Endodermal cell (in vitro differentiated cells): ENCODE data around the gene AMHR2. TPM values are rescaled to one million over a fixed set of nuclear protein-coding genes. Genes with fewer than 3 reads are reported as not detected.
A peak's percentile ranks its signal among the peaks of the same experiment; 100 is the strongest.

Experiments used
- DNase-seq: peaks from one replicate; pipeline ENCODE4 v3.0.0-alpha.2; 2017
- H3K27ac ChIP-seq: 2 replicates; pipeline ENCODE4 v1.5.1; 2013; ENCODE audit warnings: mild to moderate bottlenecking, low read depth, low read length, moderate library complexity
- H3K27me3 ChIP-seq: 2 replicates; pipeline ENCODE4 v1.6.1; 2013; ENCODE audit warnings: mild to moderate bottlenecking, low read length, moderate library complexity; ENCODE audit not compliant: insufficient read depth, control insufficient read depth, poor library complexity, severe bottlenecking
- H3K36me3 ChIP-seq: 2 replicates; pipeline ENCODE4 v1.7.0; 2013; ENCODE audit warnings: mild to moderate bottlenecking, low read length, moderate library complexity; ENCODE audit not compliant: control insufficient read depth, insufficient read depth
- H3K4me1 ChIP-seq: one replicate; pipeline ENCODE4 v1.7.0; 2013; ENCODE audit warnings: low read length; ENCODE audit not compliant: control insufficient read depth, insufficient read depth
- H3K4me3 ChIP-seq: 2 replicates; pipeline ENCODE4 v1.5.1; 2013; ENCODE audit warnings: mild to moderate bottlenecking, low read length, moderate library complexity
- H3K9ac ChIP-seq: 2 replicates; pipeline ENCODE4 v1.6.1; 2013; ENCODE audit warnings: mild to moderate bottlenecking, low read length, moderate library complexity; ENCODE audit not compliant: poor library complexity, severe bottlenecking; ENCODE audit errors: extremely low read depth
- H3K9me3 ChIP-seq: 2 replicates; pipeline ENCODE4 v1.6.1; 2013; ENCODE audit warnings: mild to moderate bottlenecking, low read length, moderate library complexity; ENCODE audit not compliant: control insufficient read depth
- H3K27ac Mint-ChIP-seq: 2 replicates; pipeline ENCODE4 v1.8.0; 2020; ENCODE audit warnings: mixed read lengths
- H3K27me3 Mint-ChIP-seq: 2 replicates; pipeline ENCODE4 v1.8.0; 2021; ENCODE audit warnings: mild to moderate bottlenecking, mixed read lengths; ENCODE audit not compliant: insufficient read depth
- H3K36me3 Mint-ChIP-seq: 2 replicates; pipeline ENCODE4 v1.8.0; 2020; ENCODE audit warnings: low read depth, mixed read lengths
- H3K4me1 Mint-ChIP-seq: 2 replicates; pipeline ENCODE4 v1.8.0; 2020; ENCODE audit warnings: mixed read lengths
- H3K4me3 Mint-ChIP-seq: 2 replicates; pipeline ENCODE4 v1.8.0; 2020; ENCODE audit warnings: mild to moderate bottlenecking, moderate library complexity, mixed read lengths
- H3K9me3 Mint-ChIP-seq: 2 replicates; pipeline ENCODE4 v1.8.0; 2020; ENCODE audit warnings: mild to moderate bottlenecking, mixed read lengths
- CTCF ChIP-seq: fragments of 200-600 bp; sonication (generic); conservative IDR thresholded peaks from 2 replicates; pipeline ENCODE4 v1.5.0; 2021; ENCODE audit warnings: antibody characterized with exemption, mild to moderate bottlenecking
- WGBS, 2 experiments: methylation state at CpG; one replicate each; pipeline versions ENCODE4 v1.1.5 to v1.1.7; 2013; ENCODE audit warnings: missing lambda C conversion rate in 2 of 2, mixed read lengths in 1 of 2; ENCODE audit not compliant: insufficient coverage in 1 of 2, insufficient read length in 1 of 2; 5-methylcytosine and 5-hydroxymethylcytosine counted together
- total RNA-seq, 2 donors: library from RNA; stranded (reverse); fragmentation: NEBNext Ultra II Directional in 1 of 2; extraction: Animal tissue kit (Norgen Biotek cat#: 25700) in 1 of 2; gene quantifications; 2 replicates in 1 of 2; 3 replicates in 1 of 2; pipeline ENCODE4 v1.2.1, GENCODE V29; 2021

AMHR2 gene
- total RNA-seq, 2 donors from 2014 or later = 17.1 to 23.6 TPM

GRCh38 chr12:53467880-53468279 lies 44.2 kb downstream of the AMHR2 start:
- Histone ChIP-seq H3K4me1 (peaks cover 18% of the 10 kb centered on the region), H3K27me3 (no peaks in the 10 kb centered on the region), H3K9me3 (no peaks in the 10 kb centered on the region), H3K36me3 (peaks cover 96% of the 10 kb centered on the region), H3K9ac (no peak overlapping the region), H3K27ac (no peak overlapping the region), H3K4me3 (no peak overlapping the region)
- no peak for DNase-seq
- Mint-ChIP-seq H3K27me3 (no peaks in the 10 kb centered on the region), H3K4me1 (peaks cover 62% of the 10 kb centered on the region), H3K9me3 (no peaks in the 10 kb centered on the region), H3K36me3 (peaks cover 90% of the 10 kb centered on the region), H3K4me3 (no peak overlapping the region), H3K27ac (peak overlapping the region; percentile 35)
- TF ChIP-seq CTCF = no peak
- 97 to 100% methylated on average over 2 of the region's 2 CpGs for WGBS, 2 experiments

- H3K4me1 ChIP-seq = peaks cover 18% of the 10 kb centered on the region
- Mint-ChIP-seq H3K4me3 (no peak overlapping the region), H3K27ac (no peak overlapping the region), H3K36me3 (peaks cover 86% of the 10 kb centered on the region), H3K9me3 (no peaks in the 10 kb centered on the region), H3K4me1 (peaks cover 58% of the 10 kb centered on the region), H3K27me3 (no peaks in the 10 kb centered on the region)
- H3K27me3 ChIP-seq = no peaks in the 10 kb centered on the region
- WGBS, 2 experiments = 96 to 100% methylated on average over 1 of the region's 1 CpG
- no peak overlapping the region for H3K9ac ChIP-seq
- no peak overlapping the region for H3K27ac ChIP-seq
- no peak overlapping the region for H3K4me3 ChIP-seq
- no peaks in the 10 kb centered on the region for H3K9me3 ChIP-seq
- DNase-seq = no peak
- no peak for TF ChIP-seq CTCF
- peaks cover 96% of the 10 kb centered on the region for H3K36me3 ChIP-seq
These were observed 44.6 kb downstream of the AMHR2 start for GRCh38 chr12:53468282-53468681.

DNA sequence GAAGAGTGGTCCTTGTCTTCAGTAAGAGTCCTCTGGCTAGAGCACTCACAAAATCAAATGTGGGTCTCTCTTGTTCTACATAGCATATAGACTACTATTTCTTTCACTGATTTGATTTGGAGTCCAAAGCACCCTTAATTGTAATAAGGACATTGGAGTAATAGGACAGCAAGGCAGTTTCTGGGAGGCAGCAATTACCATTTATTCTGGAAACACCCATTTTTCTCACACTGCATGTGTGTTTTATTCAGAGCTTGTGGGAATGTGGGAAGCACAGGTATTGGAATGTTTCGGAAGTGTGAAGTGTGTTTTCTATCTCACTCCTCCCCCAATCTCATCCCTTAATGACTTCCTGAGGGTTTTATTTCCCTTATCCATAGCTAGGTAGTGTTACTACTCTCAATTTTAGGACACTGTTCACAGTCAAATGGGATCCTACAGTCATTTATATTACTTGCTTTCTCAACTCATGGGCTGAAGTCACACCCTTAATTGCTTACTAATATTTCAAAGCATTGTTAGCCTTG lies 48.5 kb downstream of the AMHR2 start:
- H3K27ac ChIP-seq = no peak overlapping the region
- no peak overlapping the region for H3K27ac Mint-ChIP-seq
- peaks cover 90% of the 10 kb centered on the region for H3K36me3 Mint-ChIP-seq
- WGBS, 2 experiments = 100% methylated on average over 1 of the region's 1 CpG; no CpG with 5 or more reads in 1 of the 2 experiments
- peaks cover 59% of the 10 kb centered on the region for H3K4me1 Mint-ChIP-seq
- no peaks in the 10 kb centered on the region for H3K9me3 ChIP-seq
- no peaks in the 10 kb centered on the region for H3K9me3 Mint-ChIP-seq
- H3K9ac ChIP-seq = no peak overlapping the region
- no peaks in the 10 kb centered on the region for H3K27me3 Mint-ChIP-seq
- peaks cover 98% of the 10 kb centered on the region for H3K36me3 ChIP-seq
- peaks cover 29% of the 10 kb centered on the region for H3K4me1 ChIP-seq
- DNase-seq = no peak
- H3K4me3 ChIP-seq = peak overlapping the region; percentile 12
- TF ChIP-seq CTCF = no peak
- H3K27me3 ChIP-seq = no peaks in the 10 kb centered on the region
- H3K4me3 Mint-ChIP-seq = no peak overlapping the region
